GM20000 (cell line): ENCODE results near the gene C18orf32.
A peak's percentile ranks its signal among the peaks of the same experiment; 100 is the strongest.

Experiments
- DNase-seq: peaks from one replicate; pipeline ENCODE4 v3.0.0; 2012; ENCODE audit warnings: low spot score
- CTCF ChIP-seq: IDR thresholded peaks from 2 replicates; pipeline ENCODE4 v1.5.1; 2012; ENCODE audit warnings: mild to moderate bottlenecking, control low read depth; ENCODE audit errors: extremely low read depth, missing control alignments

Gene C18orf32

GRCh38 chr18:49495480-49495879 lies 8.4 kb upstream of the C18orf32 start:
- no peak for TF ChIP-seq CTCF
- DNase-seq: no peak

GRCh38 chr18:49495076-49495475 lies 8.0 kb upstream of the C18orf32 start:
- TF ChIP-seq CTCF: no peak
- no peak for DNase-seq

GRCh38 chr18:49494660-49495059 lies 7.6 kb upstream of the C18orf32 start:
- no peak for TF ChIP-seq CTCF
- no peak for DNase-seq

GRCh38 chr18:49492694-49493033 lies 5.6 kb upstream of the C18orf32 start:
- no peak for DNase-seq
- no peak for TF ChIP-seq CTCF

- TF ChIP-seq CTCF: no peak
- peak; percentile 95 for DNase-seq
Observed at GRCh38 chr18:49491857-49492693, 5.0 kb upstream of the C18orf32 start, which contains the start of gene RPL17. Gene RPL17 (minus strand): TSS chr18:49492465.

GRCh38 chr18:49491534-49491856 lies 4.5 kb upstream of the C18orf32 start:
- DNase-seq: no peak
- TF ChIP-seq CTCF: no peak

- no peak for DNase-seq
- TF ChIP-seq CTCF: no peak
Observed at GRCh38 chr18:49490246-49490762, 3.3 kb upstream of the C18orf32 start.
